Glomerular visceral epithelial cell (primary cell): Measurements from ENCODE around the gene BCKDHB.
"Not testable (repeated sequence)": the region's sequence is repeated elsewhere in the genome, so short reads cannot be mapped to it uniquely, and the experiment has no call there.

Source experiments
- DNase-seq: peaks from one replicate; pipeline ENCODE4 v3.0.0-alpha.2; 2016; ENCODE audit errors: extremely low spot score

BCKDHB gene

GRCh38 chr6:80209430-80209829, 103.0 kb downstream of the BCKDHB start:
- DNase-seq, result no peak

GRCh38 chr6:80210618-80211017, 104.1 kb downstream of the BCKDHB start:
- DNase-seq, result no peak

GRCh38 chr6:80211286-80211685, 104.8 kb downstream of the BCKDHB start:
- DNase-seq, result no peak

- not testable (repeated sequence) for DNase-seq
These were observed 105.4 kb downstream of the BCKDHB start for GRCh38 chr6:80211890-80212289.

- DNase-seq, result peak; percentile 48
These were observed 108.1 kb downstream of the BCKDHB start for GRCh38 chr6:80214436-80215022.

- DNase-seq, result no peak
These were observed 108.6 kb downstream of the BCKDHB start for GRCh38 chr6:80215063-80215462.

GRCh38 chr6:80217794-80218193, 111.3 kb downstream of the BCKDHB start:
- DNase-seq, result no peak

GRCh38 chr6:80223743-80224212, 117.3 kb downstream of the BCKDHB start:
- no peak for DNase-seq

GRCh38 chr6:80226151-80226550, 119.7 kb downstream of the BCKDHB start:
- DNase-seq, result no peak

GRCh38 chr6:80226699-80227098, 120.2 kb downstream of the BCKDHB start:
- no peak for DNase-seq

- DNase-seq, result no peak
These were observed 121.2 kb downstream of the BCKDHB start for GRCh38 chr6:80227545-80228105.

- DNase-seq, result no peak
These were observed 126.8 kb downstream of the BCKDHB start for GRCh38 chr6:80233262-80233661.

- DNase-seq, result no peak
These were observed 127.5 kb downstream of the BCKDHB start for GRCh38 chr6:80233958-80234357.

- no peak for DNase-seq
These were observed 127.9 kb downstream of the BCKDHB start for GRCh38 chr6:80234401-80234800.

- DNase-seq, result no peak
These were observed 128.4 kb downstream of the BCKDHB start for GRCh38 chr6:80234908-80235307.

GRCh38 chr6:80235647-80236046, 129.2 kb downstream of the BCKDHB start:
- DNase-seq, result no peak

GRCh38 chr6:80238754-80239153, 132.3 kb downstream of the BCKDHB start:
- DNase-seq, result not testable (repeated sequence)

- no peak for DNase-seq
These were observed 138.6 kb downstream of the BCKDHB start for GRCh38 chr6:80245043-80245442.

GRCh38 chr6:80249897-80250296, 143.4 kb downstream of the BCKDHB start:
- no peak for DNase-seq

- no peak for DNase-seq
These were observed 144.0 kb downstream of the BCKDHB start for GRCh38 chr6:80250391-80250997.

- DNase-seq, result no peak
These were observed 144.8 kb downstream of the BCKDHB start for GRCh38 chr6:80251321-80251720.

GRCh38 chr6:80254716-80255115, 148.2 kb downstream of the BCKDHB start:
- no peak for DNase-seq

GRCh38 chr6:80256691-80257090, 150.2 kb downstream of the BCKDHB start:
- no peak for DNase-seq
